GM12874 (cell line): ENCODE results near the gene PALD1.

ENCODE experiments used
- TF ChIP-seq, protein P1 (sequence below): IDR thresholded peaks from 2 replicates; pipeline ENCODE4 v1.5.1; 2011; ENCODE audit warnings: low read depth, mild to moderate bottlenecking, control low read depth, low read length, moderate library complexity; ENCODE audit not compliant: insufficient read depth

The PALD1 gene

GRCh38 chr10:70535451-70535850 lies 56.9 kb downstream of the PALD1 start:
- TF ChIP-seq, protein P1, sequence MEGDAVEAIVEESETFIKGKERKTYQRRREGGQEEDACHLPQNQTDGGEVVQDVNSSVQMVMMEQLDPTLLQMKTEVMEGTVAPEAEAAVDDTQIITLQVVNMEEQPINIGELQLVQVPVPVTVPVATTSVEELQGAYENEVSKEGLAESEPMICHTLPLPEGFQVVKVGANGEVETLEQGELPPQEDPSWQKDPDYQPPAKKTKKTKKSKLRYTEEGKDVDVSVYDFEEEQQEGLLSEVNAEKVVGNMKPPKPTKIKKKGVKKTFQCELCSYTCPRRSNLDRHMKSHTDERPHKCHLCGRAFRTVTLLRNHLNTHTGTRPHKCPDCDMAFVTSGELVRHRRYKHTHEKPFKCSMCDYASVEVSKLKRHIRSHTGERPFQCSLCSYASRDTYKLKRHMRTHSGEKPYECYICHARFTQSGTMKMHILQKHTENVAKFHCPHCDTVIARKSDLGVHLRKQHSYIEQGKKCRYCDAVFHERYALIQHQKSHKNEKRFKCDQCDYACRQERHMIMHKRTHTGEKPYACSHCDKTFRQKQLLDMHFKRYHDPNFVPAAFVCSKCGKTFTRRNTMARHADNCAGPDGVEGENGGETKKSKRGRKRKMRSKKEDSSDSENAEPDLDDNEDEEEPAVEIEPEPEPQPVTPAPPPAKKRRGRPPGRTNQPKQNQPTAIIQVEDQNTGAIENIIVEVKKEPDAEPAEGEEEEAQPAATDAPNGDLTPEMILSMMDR = no peak

DNA sequence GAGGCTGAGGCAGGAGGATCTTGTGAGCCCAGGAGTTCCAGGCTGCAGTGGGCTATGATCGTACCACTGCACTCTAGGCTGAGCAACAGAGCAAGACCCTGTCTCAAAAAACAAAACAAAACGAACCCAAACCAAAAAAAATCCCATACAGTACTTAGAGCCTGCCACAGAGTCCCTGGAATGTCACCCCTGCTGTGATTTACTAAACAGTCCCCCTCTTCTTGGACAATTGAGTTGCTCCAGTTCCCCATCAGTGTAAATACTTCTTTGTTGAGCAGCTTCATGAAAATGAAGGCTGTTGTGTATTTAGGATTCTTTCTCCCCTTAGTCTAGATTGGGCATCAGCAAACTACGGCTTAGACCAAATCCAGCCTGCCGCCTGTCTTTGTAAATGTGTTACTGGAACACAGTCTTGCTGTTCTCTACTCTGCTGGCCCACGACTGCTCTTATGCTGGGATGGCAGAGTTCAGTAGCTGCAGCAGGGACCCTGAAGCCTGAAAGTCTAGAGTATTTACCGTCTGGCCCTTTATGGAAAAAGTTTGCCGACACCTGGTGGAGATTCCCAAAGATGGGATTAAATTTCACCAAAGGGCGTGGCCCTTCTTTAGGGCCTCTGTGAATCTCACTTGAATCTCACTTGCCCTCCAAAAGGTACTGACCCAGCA lies 57.8 kb downstream of the PALD1 start:
- TF ChIP-seq, protein P1 = no peak

DNA sequence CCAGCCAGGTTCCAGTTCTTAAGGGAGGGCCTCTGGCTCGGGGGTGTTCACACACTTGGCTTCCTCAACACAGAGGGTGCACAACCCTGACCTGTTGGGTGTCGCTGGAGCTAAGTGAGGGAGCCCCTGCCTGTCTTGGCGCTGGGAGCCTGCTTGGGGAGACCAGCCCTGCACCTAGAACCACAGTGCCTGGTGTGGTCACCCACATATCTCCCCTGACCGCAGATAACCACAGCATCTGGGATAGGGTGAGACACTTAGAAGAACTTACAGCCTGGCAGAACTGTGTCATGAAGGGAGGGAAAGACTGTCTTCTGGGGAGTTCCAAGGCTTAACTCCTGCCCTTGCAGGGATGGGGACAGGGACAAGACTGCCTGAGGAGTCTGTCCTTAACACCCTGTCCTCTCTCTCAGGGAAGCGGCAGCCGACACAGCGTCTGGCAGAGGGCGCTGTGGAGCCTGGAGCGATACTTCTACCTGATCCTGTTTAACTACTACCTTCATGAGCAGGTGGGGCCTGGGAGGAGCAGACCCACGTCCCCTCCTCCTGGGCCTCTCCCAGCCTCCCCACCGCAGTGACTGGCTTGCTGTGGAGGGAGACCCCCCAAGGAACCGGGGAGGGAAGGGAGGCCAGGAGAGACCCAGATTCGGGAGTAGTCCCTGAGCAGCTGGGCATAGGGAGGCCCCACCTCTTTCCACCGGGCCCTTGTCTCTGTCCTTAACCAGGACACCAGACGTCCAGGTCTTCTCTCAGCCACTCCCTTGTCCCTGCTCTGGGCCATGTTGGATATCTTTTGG lies 59.0 kb downstream of the PALD1 start:
- TF ChIP-seq, protein P1 = peak; percentile 42

GRCh38 chr10:70538195-70538520 lies 59.6 kb downstream of the PALD1 start:
- TF ChIP-seq, protein P1 = no peak

- TF ChIP-seq, protein P1 = no peak
Observed at GRCh38 chr10:70538731-70539338, 60.3 kb downstream of the PALD1 start.

DNA sequence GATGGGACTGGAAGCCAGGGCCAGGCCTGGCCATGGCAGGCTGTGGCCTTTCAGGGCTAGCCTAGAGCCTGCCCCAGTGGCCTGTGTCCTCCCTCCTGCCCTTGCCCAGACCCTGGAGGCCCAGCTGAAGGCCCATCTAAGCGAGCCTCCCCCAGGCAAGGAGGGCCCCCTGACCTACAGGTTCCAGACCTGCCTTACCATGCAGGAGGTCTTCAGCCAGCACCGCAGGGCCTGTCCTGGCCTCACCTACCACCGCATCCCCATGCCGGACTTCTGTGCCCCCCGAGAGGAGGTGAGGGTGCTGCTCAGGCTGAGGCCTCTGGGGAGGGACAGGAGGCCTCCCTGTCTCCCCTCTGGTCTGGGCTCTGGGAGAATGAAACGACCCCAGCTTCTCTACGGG lies 60.9 kb downstream of the PALD1 start:
- TF ChIP-seq, protein P1 = no peak

- TF ChIP-seq, protein P1 = peak; percentile 83
Observed at GRCh38 chr10:70540089-70540788, 61.7 kb downstream of the PALD1 start.
